ENCODE data around the gene ABTB2.

Gene ABTB2

GRCh38 chr11:34105079-34105956 lies 252.5 kb downstream of the ABTB2 start, which contains the start of gene NAT10:
Gene NAT10, plus strand, starts transcription at chr11:34105629. Its CDS starts 2,597 bp downstream, at chr11:34108226.
- peak; percentile 93 for DNase-seq (ENCODE audit: extremely low spot score)
- TF ChIP-seq, protein P1, sequence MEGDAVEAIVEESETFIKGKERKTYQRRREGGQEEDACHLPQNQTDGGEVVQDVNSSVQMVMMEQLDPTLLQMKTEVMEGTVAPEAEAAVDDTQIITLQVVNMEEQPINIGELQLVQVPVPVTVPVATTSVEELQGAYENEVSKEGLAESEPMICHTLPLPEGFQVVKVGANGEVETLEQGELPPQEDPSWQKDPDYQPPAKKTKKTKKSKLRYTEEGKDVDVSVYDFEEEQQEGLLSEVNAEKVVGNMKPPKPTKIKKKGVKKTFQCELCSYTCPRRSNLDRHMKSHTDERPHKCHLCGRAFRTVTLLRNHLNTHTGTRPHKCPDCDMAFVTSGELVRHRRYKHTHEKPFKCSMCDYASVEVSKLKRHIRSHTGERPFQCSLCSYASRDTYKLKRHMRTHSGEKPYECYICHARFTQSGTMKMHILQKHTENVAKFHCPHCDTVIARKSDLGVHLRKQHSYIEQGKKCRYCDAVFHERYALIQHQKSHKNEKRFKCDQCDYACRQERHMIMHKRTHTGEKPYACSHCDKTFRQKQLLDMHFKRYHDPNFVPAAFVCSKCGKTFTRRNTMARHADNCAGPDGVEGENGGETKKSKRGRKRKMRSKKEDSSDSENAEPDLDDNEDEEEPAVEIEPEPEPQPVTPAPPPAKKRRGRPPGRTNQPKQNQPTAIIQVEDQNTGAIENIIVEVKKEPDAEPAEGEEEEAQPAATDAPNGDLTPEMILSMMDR (IDR thresholded peaks at IDR 0.05; ENCODE audit: control extremely low read depth, extremely low read depth, low read depth, missing control alignments), result no peak
- POLR2A ChIA-PET, result interaction anchor here (0.6 to 1.6 kb wide), 5 partner anchors 18 to 54 kb away, joined by 3 read pairs; partner anchors contain the start of gene CAPRIN1
- CTCF ChIA-PET, result interaction anchor here (0.7 to 1.4 kb wide), 7 partner anchors 10 to 110 kb away, joined by 3 to 4 read pairs (median 3); no protein-coding TSS in a partner anchor

- ChIA-PET CTCF (interaction anchor here (0.7 to 1.1 kb wide), 2 partner anchors 35 to 108 kb away, joined by 3 to 4 read pairs; no protein-coding TSS in a partner anchor), POLR2A (interaction anchor here (1.0 kb wide), 1 partner anchor 17 kb away, joined by 3 read pairs; no protein-coding TSS in a partner anchor)
- no peak for DNase-seq (ENCODE audit: extremely low spot score)
- TF ChIP-seq, protein P1 (IDR thresholded peaks at IDR 0.05; ENCODE audit: control extremely low read depth, extremely low read depth, low read depth, missing control alignments), result no peak
These were observed 253.1 kb downstream of the ABTB2 start for GRCh38 chr11:34104680-34105078.
